GM18502 (cell line): ENCODE data around the gene PCED1B.
"Not testable (repeated sequence)": the region's sequence is repeated elsewhere in the genome, so short reads cannot be mapped to it uniquely, and the experiment has no call there.

Experiments
- ATAC-seq: cut with Tn5 transposase; IDR thresholded peaks from one replicate; pipeline ENCODE4 v1.9.1; 2021; ENCODE audit warnings: mild to moderate bottlenecking; ENCODE audit not compliant: unreplicated experiment, poor library complexity

PCED1B gene

GRCh38 chr12:47201190-47201589 is 121.8 kb downstream of the PCED1B start:
- not testable (repeated sequence) for ATAC-seq

- no peak for ATAC-seq
These were observed 122.8 kb downstream of the PCED1B start for GRCh38 chr12:47202176-47202575.

GRCh38 chr12:47205532-47206449 is 126.4 kb downstream of the PCED1B start:
- ATAC-seq: no peak

- peak; percentile 8 for ATAC-seq
These were observed 127.3 kb downstream of the PCED1B start for GRCh38 chr12:47206450-47207339.

- ATAC-seq: peak; percentile 71
These were observed 127.9 kb downstream of the PCED1B start for GRCh38 chr12:47207340-47207717.

GRCh38 chr12:47207829-47208248 is 128.4 kb downstream of the PCED1B start:
- peak; percentile 80 for ATAC-seq

- no peak for ATAC-seq
These were observed 129.6 kb downstream of the PCED1B start for GRCh38 chr12:47209014-47209413.

- ATAC-seq: no peak
These were observed 131.4 kb downstream of the PCED1B start for GRCh38 chr12:47210776-47211175.

GRCh38 chr12:47212701-47213039 is 133.2 kb downstream of the PCED1B start:
- ATAC-seq: no peak

- no peak for ATAC-seq
These were observed 134.0 kb downstream of the PCED1B start for GRCh38 chr12:47213396-47213795.

GRCh38 chr12:47214001-47214619 is 134.7 kb downstream of the PCED1B start:
- no peak for ATAC-seq

- ATAC-seq: no peak
These were observed 135.3 kb downstream of the PCED1B start for GRCh38 chr12:47214771-47215170.

- peak; percentile 69 for ATAC-seq
These were observed 136.8 kb downstream of the PCED1B start for GRCh38 chr12:47216150-47216677.

GRCh38 chr12:47217595-47217869 is 138.1 kb downstream of the PCED1B start:
- not testable (repeated sequence) for ATAC-seq

GRCh38 chr12:47218191-47218654 is 138.8 kb downstream of the PCED1B start:
- ATAC-seq: peak; percentile 35

GRCh38 chr12:47219243-47219642 is 139.8 kb downstream of the PCED1B start:
- no peak for ATAC-seq

GRCh38 chr12:47221256-47222023 is 142.0 kb downstream of the PCED1B start:
- ATAC-seq: no peak

GRCh38 chr12:47222520-47223030 is 143.2 kb downstream of the PCED1B start:
- ATAC-seq: no peak

GRCh38 chr12:47223031-47223847 is 143.8 kb downstream of the PCED1B start:
- peak; percentile 50 for ATAC-seq
